Measurements from ENCODE around the gene LRIG3. TPM values are rescaled to one million over a fixed set of nuclear protein-coding genes. Genes with fewer than 3 reads are reported as not detected.

The LRIG3 gene
- total RNA-seq, 2 donors from 2014 or later = not detected

- no peak for ATAC-seq (replicated peaks)
- H3K27me3 Mint-ChIP-seq = peaks cover 21% of the 10 kb centered on the region
- H3K27ac Mint-ChIP-seq = no peak overlapping the region
- no peaks in the 10 kb centered on the region for H3K4me1 Mint-ChIP-seq
- H3K4me3 Mint-ChIP-seq = no peak overlapping the region
- peaks cover 7% of the 10 kb centered on the region for H3K9me3 Mint-ChIP-seq
- H3K36me3 Mint-ChIP-seq (ENCODE audit: low read depth) = no peaks in the 10 kb centered on the region
These were observed 3.5 kb upstream of the LRIG3 start for GRCh38 chr12:58923781-58924180.

GRCh38 chr12:58922849-58923248 is 2.5 kb upstream of the LRIG3 start:
- H3K36me3 Mint-ChIP-seq (ENCODE audit: low read depth) = no peaks in the 10 kb centered on the region
- H3K9me3 Mint-ChIP-seq = peaks cover 7% of the 10 kb centered on the region
- H3K4me3 Mint-ChIP-seq = no peak overlapping the region
- peaks cover 29% of the 10 kb centered on the region for H3K27me3 Mint-ChIP-seq
- ATAC-seq (replicated peaks) = no peak
- no peak overlapping the region for H3K27ac Mint-ChIP-seq
- H3K4me1 Mint-ChIP-seq = no peaks in the 10 kb centered on the region

- H3K9me3 Mint-ChIP-seq = peaks cover 7% of the 10 kb centered on the region
- H3K36me3 Mint-ChIP-seq (ENCODE audit: low read depth) = no peaks in the 10 kb centered on the region
- H3K4me3 Mint-ChIP-seq = peak overlapping the region; percentile 44
- H3K27me3 Mint-ChIP-seq = peaks cover 38% of the 10 kb centered on the region
- ATAC-seq (replicated peaks) = no peak
- no peak overlapping the region for H3K27ac Mint-ChIP-seq
- H3K4me1 Mint-ChIP-seq = no peaks in the 10 kb centered on the region
These were observed 907 bp upstream of the LRIG3 start for GRCh38 chr12:58920961-58921861.

GRCh38 chr12:58919231-58920101 is 838 bp downstream of the LRIG3 start:
- peaks cover 30% of the 10 kb centered on the region for H3K27me3 Mint-ChIP-seq
- peaks cover 7% of the 10 kb centered on the region for H3K9me3 Mint-ChIP-seq
- no peak for ATAC-seq (replicated peaks)
- H3K4me3 Mint-ChIP-seq = no peak overlapping the region
- no peaks in the 10 kb centered on the region for H3K4me1 Mint-ChIP-seq
- no peaks in the 10 kb centered on the region for H3K36me3 Mint-ChIP-seq (ENCODE audit: low read depth)
- no peak overlapping the region for H3K27ac Mint-ChIP-seq

DNA sequence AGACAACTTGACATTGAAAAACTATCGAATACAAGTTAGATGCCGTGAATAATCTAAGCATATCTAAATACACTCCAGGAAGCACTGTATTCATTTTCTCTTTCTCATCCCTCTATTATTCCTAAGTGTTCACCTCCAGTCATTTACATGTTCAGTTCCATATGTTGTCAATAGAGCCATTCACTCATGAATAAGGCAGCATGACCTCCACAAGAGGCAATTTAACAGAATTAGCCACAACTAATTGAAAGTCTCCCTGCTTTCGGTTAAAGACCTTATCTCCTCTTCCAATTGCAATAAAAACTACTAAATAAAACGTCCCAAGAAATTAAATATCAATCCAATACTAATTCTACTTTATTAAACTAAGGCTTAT is 1.8 kb downstream of the LRIG3 start:
- peaks cover 7% of the 10 kb centered on the region for H3K9me3 Mint-ChIP-seq
- H3K4me1 Mint-ChIP-seq = no peaks in the 10 kb centered on the region
- peaks cover 28% of the 10 kb centered on the region for H3K27me3 Mint-ChIP-seq
- no peak overlapping the region for H3K27ac Mint-ChIP-seq
- ATAC-seq (replicated peaks) = no peak
- no peaks in the 10 kb centered on the region for H3K36me3 Mint-ChIP-seq (ENCODE audit: low read depth)
- H3K4me3 Mint-ChIP-seq = no peak overlapping the region

DNA sequence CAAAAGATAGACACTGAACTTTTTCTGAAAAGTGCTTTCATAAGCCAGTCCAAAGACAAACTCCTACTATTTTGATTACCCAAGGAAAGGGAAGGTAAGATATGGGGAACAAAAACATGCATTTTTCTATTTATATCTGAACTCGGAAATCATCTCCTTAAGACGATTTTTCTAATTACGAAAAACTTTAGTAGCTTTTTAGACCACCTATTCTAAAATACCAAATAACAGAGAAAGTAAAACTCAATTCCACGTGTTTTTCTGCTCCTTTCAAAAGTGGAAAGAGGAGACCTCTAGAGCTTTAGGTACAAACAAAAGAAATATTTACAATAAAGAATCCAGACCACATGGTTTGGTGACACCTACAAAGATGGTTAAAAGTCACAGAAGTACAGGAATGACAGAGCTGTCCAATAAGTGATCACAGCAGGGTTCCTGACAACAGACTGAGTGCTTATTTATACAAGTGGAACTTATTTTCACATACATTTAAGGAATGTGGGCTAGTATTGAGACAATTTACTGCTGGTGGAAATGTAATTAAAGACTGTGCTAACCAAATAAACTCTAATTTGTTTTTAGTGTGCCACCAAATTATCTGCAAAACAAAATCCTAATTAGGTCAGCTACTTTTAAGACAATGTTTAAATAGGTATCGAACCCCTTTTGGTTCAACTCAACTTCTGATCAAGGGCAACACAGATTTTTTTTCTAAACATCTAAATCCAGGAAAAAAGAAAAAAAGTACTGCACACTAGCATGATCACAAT is 2.4 kb downstream of the LRIG3 start:
- Mint-ChIP-seq H3K27me3 (peaks cover 25% of the 10 kb centered on the region), H3K9me3 (peaks cover 4% of the 10 kb centered on the region), H3K36me3 (ENCODE audit: low read depth) (no peaks in the 10 kb centered on the region), H3K27ac (no peak overlapping the region), H3K4me3 (no peak overlapping the region), H3K4me1 (no peaks in the 10 kb centered on the region)
- ATAC-seq (replicated peaks) = no peak

GRCh38 chr12:58916921-58917511 is 3.3 kb downstream of the LRIG3 start:
- Mint-ChIP-seq H3K27ac (no peak overlapping the region), H3K27me3 (peaks cover 19% of the 10 kb centered on the region), H3K36me3 (ENCODE audit: low read depth) (no peaks in the 10 kb centered on the region), H3K9me3 (no peaks in the 10 kb centered on the region), H3K4me1 (no peaks in the 10 kb centered on the region), H3K4me3 (no peak overlapping the region)
- no peak for ATAC-seq (replicated peaks)

DNA sequence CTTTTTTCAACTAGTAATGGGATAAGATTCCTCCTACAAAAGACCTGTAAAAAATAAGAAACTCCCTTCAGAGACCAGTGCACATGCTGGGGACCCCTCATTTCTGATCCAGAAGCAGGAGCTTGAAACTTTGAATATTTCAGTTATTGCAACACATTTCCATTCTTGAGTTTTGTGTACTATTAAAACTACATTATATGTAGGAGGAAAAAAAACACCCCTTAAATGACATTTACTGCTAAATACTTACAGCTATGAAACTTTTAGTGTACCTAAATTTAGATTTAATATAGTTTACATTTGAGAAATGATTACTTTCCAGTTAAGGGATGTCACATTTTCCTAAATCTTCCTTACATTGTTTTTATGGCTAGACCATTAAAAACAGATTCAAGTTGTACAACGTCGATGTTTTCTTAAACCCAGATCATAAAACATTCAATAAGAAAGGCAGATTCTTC is 4.1 kb downstream of the LRIG3 start:
- Mint-ChIP-seq H3K27me3 (peaks cover 19% of the 10 kb centered on the region), H3K36me3 (ENCODE audit: low read depth) (no peaks in the 10 kb centered on the region), H3K27ac (no peak overlapping the region), H3K4me1 (no peaks in the 10 kb centered on the region), H3K4me3 (no peak overlapping the region), H3K9me3 (no peaks in the 10 kb centered on the region)
- no peak for ATAC-seq (replicated peaks)

GRCh38 chr12:58915634-58916033 is 4.7 kb downstream of the LRIG3 start:
- Mint-ChIP-seq H3K36me3 (ENCODE audit: low read depth) (no peaks in the 10 kb centered on the region), H3K27ac (no peak overlapping the region), H3K4me3 (no peak overlapping the region), H3K4me1 (no peaks in the 10 kb centered on the region), H3K9me3 (no peaks in the 10 kb centered on the region), H3K27me3 (peaks cover 17% of the 10 kb centered on the region)
- no peak for ATAC-seq (replicated peaks)

DNA sequence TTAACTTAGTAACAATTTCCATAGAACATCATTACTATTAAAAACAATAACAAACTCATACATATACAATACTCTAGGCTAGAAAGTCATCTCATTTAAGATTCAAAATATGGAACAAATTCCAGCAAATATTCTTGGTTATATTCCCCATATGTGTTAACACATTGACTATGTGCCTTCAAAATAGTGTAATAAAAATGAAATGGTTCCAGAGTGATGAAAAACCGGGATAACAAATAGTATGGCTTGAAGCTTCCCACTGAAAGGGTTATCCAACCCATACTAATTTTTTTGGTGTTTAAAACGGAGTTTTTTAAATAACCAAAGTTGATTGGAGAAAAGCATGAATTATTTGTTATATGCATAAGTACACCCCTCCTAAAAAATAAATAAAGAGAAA is 5.3 kb downstream of the LRIG3 start:
- no peak overlapping the region for H3K4me3 Mint-ChIP-seq
- H3K9me3 Mint-ChIP-seq = no peaks in the 10 kb centered on the region
- H3K27me3 Mint-ChIP-seq = peaks cover 17% of the 10 kb centered on the region
- no peaks in the 10 kb centered on the region for H3K4me1 Mint-ChIP-seq
- no peaks in the 10 kb centered on the region for H3K36me3 Mint-ChIP-seq (ENCODE audit: low read depth)
- no peak for ATAC-seq (replicated peaks)
- no peak overlapping the region for H3K27ac Mint-ChIP-seq

DNA sequence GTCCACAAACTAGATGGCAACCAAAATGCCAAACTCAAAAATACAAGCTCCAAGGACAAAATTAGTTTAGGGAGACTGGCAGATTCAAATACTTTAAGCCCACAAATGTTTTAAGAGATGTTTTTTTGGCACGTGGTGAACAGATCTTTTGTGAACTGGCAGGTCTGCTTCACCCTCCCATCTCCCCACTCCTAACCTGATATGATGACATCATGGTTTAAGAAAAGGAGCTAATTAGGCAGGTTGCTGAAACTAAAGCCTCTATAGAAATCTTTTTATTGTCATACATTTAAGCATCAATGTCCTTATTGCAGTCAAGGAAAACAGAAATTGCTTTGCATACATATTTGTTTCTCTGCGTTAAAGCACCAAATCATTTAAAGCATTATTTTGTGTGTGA is 5.8 kb downstream of the LRIG3 start:
- no peaks in the 10 kb centered on the region for H3K4me1 Mint-ChIP-seq
- H3K4me3 Mint-ChIP-seq = no peak overlapping the region
- H3K9me3 Mint-ChIP-seq = no peaks in the 10 kb centered on the region
- no peaks in the 10 kb centered on the region for H3K36me3 Mint-ChIP-seq (ENCODE audit: low read depth)
- H3K27me3 Mint-ChIP-seq = peaks cover 17% of the 10 kb centered on the region
- no peak for ATAC-seq (replicated peaks)
- no peak overlapping the region for H3K27ac Mint-ChIP-seq

DNA sequence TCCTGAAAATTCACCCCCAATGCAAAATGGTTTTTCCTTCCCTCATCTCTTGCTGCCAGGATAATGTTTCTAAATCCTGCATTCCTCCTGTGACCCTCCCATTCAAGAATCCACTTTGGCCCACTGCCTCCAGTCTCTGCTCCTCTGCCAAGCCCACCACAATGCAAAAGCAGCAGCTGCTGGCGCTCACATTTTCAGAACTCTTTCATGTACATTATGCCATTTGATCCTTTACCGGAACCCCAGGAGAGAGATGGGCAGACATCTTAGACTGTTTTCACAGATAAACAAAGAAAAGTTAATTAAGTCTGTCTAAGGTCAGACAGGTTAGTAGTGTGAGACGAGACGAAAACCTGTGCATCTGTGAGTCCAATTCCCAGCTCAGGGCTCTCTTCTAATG is 12.9 kb downstream of the LRIG3 start:
- Mint-ChIP-seq H3K27me3 (no peaks in the 10 kb centered on the region), H3K4me1 (no peaks in the 10 kb centered on the region), H3K9me3 (no peaks in the 10 kb centered on the region), H3K36me3 (ENCODE audit: low read depth) (no peaks in the 10 kb centered on the region), H3K27ac (no peak overlapping the region), H3K4me3 (no peak overlapping the region)
- ATAC-seq (replicated peaks) = no peak

DNA sequence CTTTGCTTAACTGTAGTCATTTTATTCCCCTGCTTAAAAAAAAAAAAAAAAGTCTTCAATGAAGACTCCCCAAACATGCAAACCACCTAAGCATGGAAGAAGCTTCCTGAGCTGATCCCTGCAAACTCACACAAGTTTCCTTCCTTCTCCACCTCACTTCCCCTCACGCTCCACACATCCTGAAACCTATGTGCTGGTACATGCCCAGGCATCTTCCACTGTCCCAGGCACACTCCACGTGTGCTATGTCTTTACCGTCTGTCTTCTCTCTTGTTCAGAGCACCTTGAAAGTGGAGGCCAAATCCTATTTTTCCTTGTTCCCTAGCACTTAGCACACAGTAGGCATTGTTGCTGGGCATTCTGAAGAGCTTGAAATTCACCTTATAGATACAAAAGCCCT is 13.4 kb downstream of the LRIG3 start:
- Mint-ChIP-seq H3K27me3 (no peaks in the 10 kb centered on the region), H3K4me1 (no peaks in the 10 kb centered on the region), H3K4me3 (no peak overlapping the region), H3K27ac (no peak overlapping the region), H3K36me3 (ENCODE audit: low read depth) (no peaks in the 10 kb centered on the region), H3K9me3 (no peaks in the 10 kb centered on the region)
- no peak for ATAC-seq (replicated peaks)

GRCh38 chr12:58905422-58905821 is 14.9 kb downstream of the LRIG3 start:
- no peak for ATAC-seq (replicated peaks)
- no peak overlapping the region for H3K27ac Mint-ChIP-seq

More at GRCh38 chr12:58905422-58905821, 14.9 kb downstream of the LRIG3 start:
- no peaks in the 10 kb centered on the region for H3K4me1 Mint-ChIP-seq
- no peaks in the 10 kb centered on the region for H3K9me3 Mint-ChIP-seq
- H3K27me3 Mint-ChIP-seq = no peaks in the 10 kb centered on the region
- no peak overlapping the region for H3K4me3 Mint-ChIP-seq
- no peaks in the 10 kb centered on the region for H3K36me3 Mint-ChIP-seq (ENCODE audit: low read depth)

All from activated T-helper 17 cell treated with anti-CD3 and anti-CD28 coated beads, Interleukin-2, amount 50 U/mL, for 72 hours (primary cell).